ENCODE data around the gene ITGA6.

DNA sequence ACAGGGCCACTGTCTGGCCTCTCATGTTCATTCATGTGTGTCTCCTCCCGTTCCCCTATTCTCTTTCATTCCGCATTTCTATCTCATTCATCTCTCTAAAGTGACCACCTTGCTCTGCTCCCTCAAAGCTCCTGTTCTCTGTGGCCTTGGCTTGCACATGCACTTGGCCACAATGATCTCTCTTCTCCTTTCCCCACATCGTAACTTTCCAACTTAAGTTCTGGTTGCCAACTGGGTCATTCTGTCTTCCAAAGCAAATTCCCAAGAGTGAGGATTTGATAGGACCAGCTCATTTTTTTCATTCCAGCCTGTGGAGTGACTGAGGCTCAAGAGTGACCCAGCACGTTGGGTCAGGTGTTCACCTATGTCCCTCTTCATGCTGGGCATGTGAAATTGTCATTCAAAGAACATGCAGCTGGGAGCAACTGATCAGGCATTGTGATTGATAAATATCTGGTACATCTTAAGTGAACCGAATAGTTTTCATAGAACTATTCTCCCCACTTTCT, 14.3 kb upstream of the ITGA6 start:
- TF ChIP-seq, protein P1, sequence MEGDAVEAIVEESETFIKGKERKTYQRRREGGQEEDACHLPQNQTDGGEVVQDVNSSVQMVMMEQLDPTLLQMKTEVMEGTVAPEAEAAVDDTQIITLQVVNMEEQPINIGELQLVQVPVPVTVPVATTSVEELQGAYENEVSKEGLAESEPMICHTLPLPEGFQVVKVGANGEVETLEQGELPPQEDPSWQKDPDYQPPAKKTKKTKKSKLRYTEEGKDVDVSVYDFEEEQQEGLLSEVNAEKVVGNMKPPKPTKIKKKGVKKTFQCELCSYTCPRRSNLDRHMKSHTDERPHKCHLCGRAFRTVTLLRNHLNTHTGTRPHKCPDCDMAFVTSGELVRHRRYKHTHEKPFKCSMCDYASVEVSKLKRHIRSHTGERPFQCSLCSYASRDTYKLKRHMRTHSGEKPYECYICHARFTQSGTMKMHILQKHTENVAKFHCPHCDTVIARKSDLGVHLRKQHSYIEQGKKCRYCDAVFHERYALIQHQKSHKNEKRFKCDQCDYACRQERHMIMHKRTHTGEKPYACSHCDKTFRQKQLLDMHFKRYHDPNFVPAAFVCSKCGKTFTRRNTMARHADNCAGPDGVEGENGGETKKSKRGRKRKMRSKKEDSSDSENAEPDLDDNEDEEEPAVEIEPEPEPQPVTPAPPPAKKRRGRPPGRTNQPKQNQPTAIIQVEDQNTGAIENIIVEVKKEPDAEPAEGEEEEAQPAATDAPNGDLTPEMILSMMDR (IDR thresholded peaks at IDR 0.05) = no peak
- no peak for TF ChIP-seq EP300 (IDR thresholded peaks at IDR 0.05)
- TF ChIP-seq POLR2A (IDR thresholded peaks at IDR 0.05) = no peak
- TF ChIP-seq POLR2AphosphoS5 (IDR thresholded peaks at IDR 0.05) = no peak
